ENCODE results near the gene AASDHPPT. TPM values are rescaled to one million over a fixed set of nuclear protein-coding genes. Genes with fewer than 3 reads are reported as not detected.

The AASDHPPT gene
- total RNA-seq, 1 experiment from 2014 or later = 87.9 TPM

Other genes with a start within 250 kb of the AASDHPPT start
- 10.6 and 15.2 TPM in 2 replicates for gene MSANTD4, start 55.4 kb upstream of the AASDHPPT start, total RNA-seq (2014; rRNA removed; shearing (Covaris generic))
- 0.91 and 2.9 TPM in 2 replicates for gene KBTBD3, start 315 bp upstream of the AASDHPPT start, total RNA-seq (2014; rRNA removed; shearing (Covaris generic))

Measured in Daoy (cell line).